ENCODE measurements around the gene BCKDHA. TPM values are rescaled to one million over a fixed set of nuclear protein-coding genes. Genes with fewer than 3 reads are reported as not detected.

BCKDHA gene
- total and polyA plus RNA-seq, 9 of the 15 experiments (the other 6 are each of a cell fraction or from before 2014, with no cell fraction given): 4.5 to 52.5 (median 14.1) TPM

- Histone ChIP-seq H3K4me2 (ENCODE audit: insufficient read depth, low read length) (no peak overlapping the region), H3K9me3 (replicated peaks; ENCODE audit: control insufficient read depth, insufficient read depth, low read depth, low read length) (no peaks in the 10 kb centered on the region), H3K79me2 (ENCODE audit: control insufficient read depth, insufficient read depth, low read length) (peaks cover 8% of the 10 kb centered on the region; the same call in 2 of the 3 replicates), H3K27me3 (ENCODE audit: control insufficient read depth in 2 of 2, insufficient read depth in 2 of 2, low read length in 2 of 2) (no peaks in the 10 kb centered on the region), H3K9me1 (ENCODE audit: control insufficient read depth, insufficient read depth, low read length) (no peaks in the 10 kb centered on the region), H3K9ac (ENCODE audit: insufficient read depth in 1 of 2, low read depth in 2 of 2, low read length in 2 of 2) (peak overlapping the region in 1 of 2 experiments; percentile 65; a peak in 2 of 4 replicates), H2AFZ (ENCODE audit: low read depth, low read length) (no peak overlapping the region), H3K36me3 (ENCODE audit: control insufficient read depth, insufficient read depth, low read length) (peaks cover 41% of the 10 kb centered on the region), H3K4me3 (no peak overlapping the region), H4K20me1 (replicated peaks; ENCODE audit: control insufficient read depth, insufficient read depth, low read length) (no peaks in the 10 kb centered on the region; the same call in 1 of the 2 replicates), H3K4me1 (replicated peaks in 1 of 2; ENCODE audit: control insufficient read depth in 2 of 2, insufficient read depth in 2 of 2, low read length in 2 of 2) (peaks cover 14 to 39% of the 10 kb centered on the region in 2 experiments; a peak in 4 of 5 replicates), H3K27ac (ENCODE audit: extremely low read depth, low read depth, low read length) (peak overlapping the region; percentile 39; the same call in 1 of the 3 replicates)
- 73% methylated on average over 22 of the region's 23 CpGs for WGBS (ENCODE audit: insufficient coverage, low coverage, missing lambda C conversion rate)
- ChIA-PET POLR2A (interaction anchor here (0.6 to 1.5 kb wide), 3 partner anchors 8 to 650 kb away, joined by 3 to 11 read pairs (median 3); partner anchors contain the start of gene DMAC2), CTCF (ENCODE audit: low intra/inter-chr PET ratio) (no interaction called here)
- ATAC-seq (no peak; the same call in 2 of the 3 replicates), FAIRE-seq (peak; percentile 40), DNase-seq (ENCODE audit: extremely low read depth in 1 of 4, low spot score in 3 of 4) (peak in 2 of 4 experiments; percentile 41 to 57)
- intact Hi-C loops (cut with micrococcal nuclease) (loop anchor here (5.0 to 10.0 kb wide), 2 partner anchors 34 to 67 kb away; partner anchors contain the start of genes B9D2, BCKDHA and EXOSC5), in situ Hi-C loops (cut with MboI) (no loop called here)
- TSS peak; percentile 32 for BruUV-seq (replicated peaks)
- TF ChIP-seq PHF21A (IDR thresholded peaks at IDR 0.05; ENCODE audit: borderline replicate concordance, low read depth): no peak
- TF ChIP-seq DEAF1 (CRISPR knock-in tag; IDR thresholded peaks at IDR 0.05): 0 out of 2 replicates have a peak, but pooled peaks have one; percentile 20
- TF ChIP-seq THRAP3 (IDR thresholded peaks at IDR 0.05; ENCODE audit: borderline replicate concordance): no peak
- TF ChIP-seq RFX1 (IDR thresholded peaks at IDR 0.05): no peak
- TF ChIP-seq NCOR1 (IDR thresholded peaks at IDR 0.05): no peak
- TF ChIP-seq ZNF239 (CRISPR knock-in tag; IDR thresholded peaks at IDR 0.05): no peak
- no peak for TF ChIP-seq ZNF146 (CRISPR knock-in tag; IDR thresholded peaks at IDR 0.05; ENCODE audit: unreplicated experiment)
- no peak for TF ChIP-seq GMEB1 (CRISPR knock-in tag; IDR thresholded peaks at IDR 0.05)
- peak; percentile 56; the same call in 1 of the 2 replicates for TF ChIP-seq POLR2G (IDR thresholded peaks at IDR 0.05; ENCODE audit: low read depth, low read length)
- TF ChIP-seq, protein P1, sequence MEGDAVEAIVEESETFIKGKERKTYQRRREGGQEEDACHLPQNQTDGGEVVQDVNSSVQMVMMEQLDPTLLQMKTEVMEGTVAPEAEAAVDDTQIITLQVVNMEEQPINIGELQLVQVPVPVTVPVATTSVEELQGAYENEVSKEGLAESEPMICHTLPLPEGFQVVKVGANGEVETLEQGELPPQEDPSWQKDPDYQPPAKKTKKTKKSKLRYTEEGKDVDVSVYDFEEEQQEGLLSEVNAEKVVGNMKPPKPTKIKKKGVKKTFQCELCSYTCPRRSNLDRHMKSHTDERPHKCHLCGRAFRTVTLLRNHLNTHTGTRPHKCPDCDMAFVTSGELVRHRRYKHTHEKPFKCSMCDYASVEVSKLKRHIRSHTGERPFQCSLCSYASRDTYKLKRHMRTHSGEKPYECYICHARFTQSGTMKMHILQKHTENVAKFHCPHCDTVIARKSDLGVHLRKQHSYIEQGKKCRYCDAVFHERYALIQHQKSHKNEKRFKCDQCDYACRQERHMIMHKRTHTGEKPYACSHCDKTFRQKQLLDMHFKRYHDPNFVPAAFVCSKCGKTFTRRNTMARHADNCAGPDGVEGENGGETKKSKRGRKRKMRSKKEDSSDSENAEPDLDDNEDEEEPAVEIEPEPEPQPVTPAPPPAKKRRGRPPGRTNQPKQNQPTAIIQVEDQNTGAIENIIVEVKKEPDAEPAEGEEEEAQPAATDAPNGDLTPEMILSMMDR (IDR thresholded peaks at IDR 0.05 in 2 of 3, conservative IDR thresholded peaks at IDR 0.05 in 1 of 3; ENCODE audit: insufficient read depth in 2 of 3, low read depth in 1 of 3, low read length in 3 of 3): peak; percentile 59 to 78 (median 62); a peak in 5 of 6 replicates
- TF ChIP-seq EHMT2 (IDR thresholded peaks at IDR 0.05): no peak
- no peak for TF ChIP-seq ARHGAP35 (IDR thresholded peaks at IDR 0.05; ENCODE audit: partially characterized antibody)
- peak; percentile 36 to 66 for TF ChIP-seq RAD21 (CRISPR knock-in tag; conservative IDR thresholded peaks at IDR 0.05 in 1 of 2, IDR thresholded peaks at IDR 0.05 in 1 of 2)
- no peak for TF ChIP-seq SNIP1 (IDR thresholded peaks at IDR 0.05; ENCODE audit: low read depth)
- TF ChIP-seq RBFOX2 (IDR thresholded peaks at IDR 0.05; ENCODE audit: low read depth, low read length): peak; percentile 46
Observed at GRCh38 chr19:41431426-41432386, 34.1 kb downstream of the BCKDHA start.

Data from K562 (cell line).